ENCODE data around the gene IGFALS.

IGFALS gene

DNA sequence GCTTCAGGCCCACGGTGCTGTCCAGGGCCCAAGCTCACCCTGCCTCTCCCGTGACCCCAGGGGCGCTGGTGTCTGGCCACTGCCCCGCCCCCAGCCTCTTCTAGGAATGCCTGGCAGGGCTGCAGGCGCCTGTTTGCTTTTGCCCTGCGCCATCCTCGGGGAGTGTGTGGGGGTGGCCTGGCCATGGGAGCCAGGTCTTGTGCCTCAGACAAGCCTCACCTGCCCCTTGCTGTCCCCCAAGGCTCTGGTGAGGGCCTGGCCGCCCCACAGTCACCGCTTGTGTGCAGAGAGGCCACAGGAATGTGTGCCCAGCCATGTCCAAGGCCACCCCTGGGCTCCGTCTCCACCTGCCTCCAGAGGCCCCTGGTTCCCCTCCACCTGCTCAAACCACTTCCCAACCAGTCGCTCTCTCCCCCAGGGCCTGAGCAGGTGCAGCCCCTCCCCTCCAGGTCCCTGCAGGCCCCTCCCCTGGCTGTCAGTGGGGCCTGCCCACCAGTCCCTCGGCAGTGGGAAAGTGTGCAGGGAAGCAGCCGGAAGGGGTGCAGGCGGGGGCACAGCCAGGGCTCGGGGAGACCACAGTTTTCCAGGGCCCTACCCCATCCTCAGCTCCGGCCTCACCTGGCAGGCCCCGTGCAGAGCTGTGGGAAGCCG, 841 bp upstream of the IGFALS start:
- Mint-ChIP-seq H3K9me3 (peaks cover 28% of the 10 kb centered on the region), H3K4me3 (no peak overlapping the region), H3K27me3 (ENCODE audit: low read depth, poor library complexity) (no peaks in the 10 kb centered on the region), H3K4me1 (no peaks in the 10 kb centered on the region), H3K27ac (no peak overlapping the region), H3K36me3 (ENCODE audit: low read depth) (peaks cover 32% of the 10 kb centered on the region)
- TF ChIP-seq CTCF (IDR thresholded peaks at IDR 0.05) = no peak
- DNase-seq = no peak

DNA sequence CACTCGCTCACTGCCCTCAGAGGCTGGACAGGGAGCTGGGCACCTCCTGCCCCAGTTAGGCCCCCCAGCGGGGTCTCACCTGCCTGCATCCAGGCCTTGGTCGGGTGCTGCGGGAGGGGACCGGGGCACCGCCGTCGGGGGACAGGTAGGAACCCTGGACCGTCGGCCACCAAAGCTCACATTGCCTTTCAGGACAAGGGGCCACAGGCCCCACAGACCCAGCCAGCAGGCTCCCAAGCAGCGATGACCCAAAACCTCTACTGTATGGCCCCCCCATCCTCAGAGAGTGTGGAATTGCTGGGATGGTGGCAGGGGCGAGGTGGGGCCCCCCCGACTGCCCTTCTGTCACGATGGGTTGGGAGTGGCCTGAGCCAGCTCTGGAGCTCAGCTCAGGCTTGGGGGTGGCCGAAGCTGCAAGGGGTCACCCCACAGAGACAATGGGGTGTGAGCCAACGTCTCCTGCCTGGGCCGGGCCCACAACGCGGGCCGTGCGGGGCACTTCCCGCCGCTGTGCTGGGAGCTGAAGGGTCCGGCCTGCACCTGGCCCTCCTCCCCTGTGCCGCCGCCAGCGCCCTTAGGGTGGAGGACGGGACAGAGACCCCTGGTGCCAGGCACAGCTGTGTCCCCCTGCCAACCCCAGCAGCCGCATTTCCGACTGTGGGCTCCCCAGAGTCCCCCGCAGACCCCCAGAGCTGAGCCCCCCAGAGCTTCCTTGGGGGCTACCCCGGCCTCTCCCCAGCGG, 498 bp downstream of the IGFALS start:
- DNase-seq = no peak
- H3K36me3 Mint-ChIP-seq (ENCODE audit: low read depth) = peaks cover 21% of the 10 kb centered on the region
- H3K27ac Mint-ChIP-seq = no peak overlapping the region
- H3K27me3 Mint-ChIP-seq (ENCODE audit: low read depth, poor library complexity) = no peaks in the 10 kb centered on the region
- peaks cover 17% of the 10 kb centered on the region for H3K9me3 Mint-ChIP-seq
- TF ChIP-seq CTCF (IDR thresholded peaks at IDR 0.05) = no peak
- H3K4me3 Mint-ChIP-seq = no peak overlapping the region
- no peaks in the 10 kb centered on the region for H3K4me1 Mint-ChIP-seq

DNA sequence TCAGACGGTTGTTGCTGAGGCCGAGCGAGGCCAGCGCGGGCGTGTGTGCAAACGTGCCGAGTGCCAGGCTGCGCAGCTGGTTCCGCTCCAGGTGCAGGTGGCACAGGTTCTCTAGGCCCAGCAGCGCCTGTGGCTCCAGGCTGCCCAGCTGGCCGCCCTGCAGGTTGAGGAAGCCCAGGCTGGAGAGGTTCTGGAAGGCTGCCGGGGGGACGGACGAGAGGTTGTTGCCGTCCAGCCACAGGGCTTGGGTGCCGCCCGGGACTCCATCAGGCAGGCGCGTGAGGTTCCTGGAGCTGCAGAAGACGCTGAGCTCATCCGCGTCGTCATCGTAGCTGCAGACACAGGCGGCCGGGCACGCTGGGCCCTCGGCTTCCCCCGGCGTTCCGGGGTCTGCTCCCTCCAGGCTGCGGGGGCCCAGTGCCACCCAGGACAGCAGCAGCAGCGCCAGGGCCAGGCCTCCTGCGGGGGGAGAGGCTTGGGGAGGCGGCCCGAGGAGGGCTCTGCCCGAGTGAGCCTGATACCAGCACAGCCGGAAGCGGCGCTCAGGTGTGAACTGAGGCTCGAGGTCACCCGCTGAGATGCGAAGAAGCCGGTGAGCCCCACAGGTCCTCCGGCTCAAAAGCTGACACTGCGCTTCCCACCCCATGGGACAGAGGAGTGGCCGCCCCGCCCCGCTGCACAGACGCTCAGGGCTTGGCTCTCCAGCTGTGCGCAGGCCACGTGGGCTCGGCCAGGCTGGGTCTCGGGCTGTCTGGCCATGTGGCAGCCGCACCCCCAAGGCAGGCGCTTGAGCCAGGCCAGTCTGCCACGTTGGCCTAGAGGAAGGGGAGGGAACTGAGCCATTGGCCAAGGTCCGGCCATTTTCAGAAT, 1.3 kb downstream of the IGFALS start:
- H3K27ac Mint-ChIP-seq = no peak overlapping the region
- H3K4me3 Mint-ChIP-seq = no peak overlapping the region
- no peaks in the 10 kb centered on the region for H3K4me1 Mint-ChIP-seq
- peaks cover 12% of the 10 kb centered on the region for H3K36me3 Mint-ChIP-seq (ENCODE audit: low read depth)
- DNase-seq = no peak
- peaks cover 9% of the 10 kb centered on the region for H3K9me3 Mint-ChIP-seq
- no peaks in the 10 kb centered on the region for H3K27me3 Mint-ChIP-seq (ENCODE audit: low read depth, poor library complexity)
- TF ChIP-seq CTCF (IDR thresholded peaks at IDR 0.05) = no peak

DNA sequence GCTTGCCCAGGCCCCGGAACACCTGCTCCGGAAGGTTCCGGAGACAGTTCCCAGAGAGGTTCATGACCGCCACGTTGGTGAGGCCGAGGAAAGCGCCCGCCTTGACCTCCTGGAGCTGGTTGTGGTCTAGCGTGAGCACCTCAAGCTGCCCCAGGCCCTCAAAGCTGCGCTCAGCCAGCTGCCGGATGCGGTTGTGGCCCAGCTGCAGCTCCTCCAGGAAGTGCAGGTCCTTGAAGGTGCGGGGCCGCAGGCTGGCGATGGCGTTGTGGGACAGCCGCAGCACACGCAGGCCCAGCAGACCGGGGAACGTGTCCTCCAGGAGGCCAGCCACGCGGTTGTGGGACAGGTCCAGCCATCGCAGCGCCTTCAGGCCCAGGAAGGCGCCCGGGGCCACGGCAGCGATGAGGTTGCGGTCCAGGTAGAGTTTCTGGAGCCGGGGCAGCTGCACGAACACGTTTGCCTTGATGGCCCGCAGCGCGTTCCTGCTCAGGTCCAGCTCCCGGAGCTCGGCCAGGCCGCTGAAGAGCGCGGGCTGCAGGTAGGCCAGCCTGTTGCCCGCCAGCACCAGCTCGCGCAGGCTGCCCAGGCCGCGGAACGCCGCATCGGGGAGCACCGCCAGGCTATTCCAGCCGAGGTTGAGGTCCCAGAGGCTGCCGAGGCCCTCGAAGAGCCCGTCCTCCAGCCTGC, 2.1 kb downstream of the IGFALS start:
- TF ChIP-seq CTCF (IDR thresholded peaks at IDR 0.05) = no peak
- H3K9me3 Mint-ChIP-seq = peaks cover under 1% of the 10 kb centered on the region
- no peak overlapping the region for H3K4me3 Mint-ChIP-seq
- no peaks in the 10 kb centered on the region for H3K27me3 Mint-ChIP-seq (ENCODE audit: low read depth, poor library complexity)
- no peak for DNase-seq
- H3K27ac Mint-ChIP-seq = no peak overlapping the region
- H3K36me3 Mint-ChIP-seq (ENCODE audit: low read depth) = peaks cover 5% of the 10 kb centered on the region
- no peaks in the 10 kb centered on the region for H3K4me1 Mint-ChIP-seq

GRCh38 chr16:1790611-1791255, 2.8 kb downstream of the IGFALS start:
- no peak for DNase-seq
- no peaks in the 10 kb centered on the region for H3K36me3 Mint-ChIP-seq (ENCODE audit: low read depth)
- no peak for TF ChIP-seq CTCF (IDR thresholded peaks at IDR 0.05)
- no peaks in the 10 kb centered on the region for H3K4me1 Mint-ChIP-seq
- no peak overlapping the region for H3K27ac Mint-ChIP-seq
- H3K4me3 Mint-ChIP-seq = no peak overlapping the region
- H3K27me3 Mint-ChIP-seq (ENCODE audit: low read depth, poor library complexity) = no peaks in the 10 kb centered on the region
- H3K9me3 Mint-ChIP-seq = no peaks in the 10 kb centered on the region
